PC-9 (cell line): Measurements from ENCODE around the gene NAA15.

Source experiments
- EZH2 ChIP-seq: fragments of 200-600 bp; sonication (generic); IDR thresholded peaks from 2 replicates; pipeline ENCODE4 v1.8.0; 2017; ENCODE audit warnings: antibody characterized with exemption, low read depth
- TF ChIP-seq, protein P1 (sequence below): fragments of 200-600 bp; sonication (generic); conservative IDR thresholded peaks from 2 replicates; pipeline ENCODE4 v1.6.1; 2017; ENCODE audit warnings: mixed run types, antibody characterized with exemption, mild to moderate bottlenecking, moderate library complexity

DNA sequence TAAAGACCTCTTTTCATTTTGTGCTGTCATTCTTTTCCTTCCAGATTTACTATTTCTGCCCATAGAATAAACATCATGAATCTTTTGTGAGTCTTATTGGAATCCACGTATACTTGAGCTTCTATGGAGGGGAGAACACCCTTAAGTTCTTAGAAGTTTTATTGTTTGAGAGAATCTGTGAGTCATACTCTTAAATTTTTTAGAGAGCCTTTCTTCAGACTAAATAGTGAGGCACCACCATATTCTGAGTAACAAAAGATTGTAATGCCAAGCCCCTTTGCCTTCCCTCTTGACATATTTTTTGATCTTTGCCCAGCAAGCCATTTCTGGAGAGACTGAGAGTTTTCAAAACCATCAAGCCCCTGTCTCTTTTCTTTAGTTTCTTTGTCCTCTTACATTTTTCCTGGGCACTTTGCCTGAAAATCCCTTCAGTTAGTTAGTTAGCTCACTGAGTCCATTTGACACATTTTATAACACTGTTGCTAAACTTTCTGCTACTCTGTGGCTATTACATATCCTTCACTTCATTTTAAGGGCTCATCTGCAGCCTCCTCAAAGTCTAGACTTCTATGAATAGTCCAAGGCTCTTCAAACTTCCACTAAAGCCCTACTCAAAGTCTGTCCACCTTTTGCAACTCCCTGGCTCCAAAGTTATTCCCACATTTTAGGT, 66.3 kb downstream of the NAA15 start:
- TF ChIP-seq, protein P1, sequence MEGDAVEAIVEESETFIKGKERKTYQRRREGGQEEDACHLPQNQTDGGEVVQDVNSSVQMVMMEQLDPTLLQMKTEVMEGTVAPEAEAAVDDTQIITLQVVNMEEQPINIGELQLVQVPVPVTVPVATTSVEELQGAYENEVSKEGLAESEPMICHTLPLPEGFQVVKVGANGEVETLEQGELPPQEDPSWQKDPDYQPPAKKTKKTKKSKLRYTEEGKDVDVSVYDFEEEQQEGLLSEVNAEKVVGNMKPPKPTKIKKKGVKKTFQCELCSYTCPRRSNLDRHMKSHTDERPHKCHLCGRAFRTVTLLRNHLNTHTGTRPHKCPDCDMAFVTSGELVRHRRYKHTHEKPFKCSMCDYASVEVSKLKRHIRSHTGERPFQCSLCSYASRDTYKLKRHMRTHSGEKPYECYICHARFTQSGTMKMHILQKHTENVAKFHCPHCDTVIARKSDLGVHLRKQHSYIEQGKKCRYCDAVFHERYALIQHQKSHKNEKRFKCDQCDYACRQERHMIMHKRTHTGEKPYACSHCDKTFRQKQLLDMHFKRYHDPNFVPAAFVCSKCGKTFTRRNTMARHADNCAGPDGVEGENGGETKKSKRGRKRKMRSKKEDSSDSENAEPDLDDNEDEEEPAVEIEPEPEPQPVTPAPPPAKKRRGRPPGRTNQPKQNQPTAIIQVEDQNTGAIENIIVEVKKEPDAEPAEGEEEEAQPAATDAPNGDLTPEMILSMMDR, result no peak
- TF ChIP-seq EZH2, result no peak
